Kidney epithelial cell (primary cell): ENCODE data around the gene DUS1L. TPM values are rescaled to one million over a fixed set of nuclear protein-coding genes. Genes with fewer than 3 reads are reported as not detected.

Experiments used
- DNase-seq: peaks from one replicate; pipeline ENCODE4 v3.0.0-alpha.2; 2010; ENCODE audit warnings: low read depth
- H3K27me3 ChIP-seq: 2 replicates; pipeline ENCODE4 v1.6.0; 2011; ENCODE audit warnings: low read length; ENCODE audit not compliant: control insufficient read depth, insufficient read depth
- H3K36me3 ChIP-seq: 2 replicates; pipeline ENCODE4 v1.5.1; 2011; ENCODE audit warnings: low read length; ENCODE audit not compliant: control insufficient read depth, insufficient read depth
- H3K4me3 ChIP-seq: 2 replicates; pipeline ENCODE4 v1.5.1; 2011; ENCODE audit warnings: low read depth, mild to moderate bottlenecking, control low read depth, low read length
- CTCF ChIP-seq: IDR thresholded peaks from 2 replicates; pipeline ENCODE4 v1.5.1; 2011; ENCODE audit warnings: mild to moderate bottlenecking, moderate library complexity, low read length, control low read depth, inconsistent platforms; ENCODE audit not compliant: insufficient read depth, poor library complexity, severe bottlenecking
- total RNA-seq: library from RNA; depleted of rRNA; stranded (reverse); fragments of >200 nt; gene quantifications from 2 replicates; pipeline ENCODE4 v1.2.3, GENCODE V29; 2015

Gene DUS1L
- total RNA-seq, 1 donor from 2014 or later: 147 TPM

DNA sequence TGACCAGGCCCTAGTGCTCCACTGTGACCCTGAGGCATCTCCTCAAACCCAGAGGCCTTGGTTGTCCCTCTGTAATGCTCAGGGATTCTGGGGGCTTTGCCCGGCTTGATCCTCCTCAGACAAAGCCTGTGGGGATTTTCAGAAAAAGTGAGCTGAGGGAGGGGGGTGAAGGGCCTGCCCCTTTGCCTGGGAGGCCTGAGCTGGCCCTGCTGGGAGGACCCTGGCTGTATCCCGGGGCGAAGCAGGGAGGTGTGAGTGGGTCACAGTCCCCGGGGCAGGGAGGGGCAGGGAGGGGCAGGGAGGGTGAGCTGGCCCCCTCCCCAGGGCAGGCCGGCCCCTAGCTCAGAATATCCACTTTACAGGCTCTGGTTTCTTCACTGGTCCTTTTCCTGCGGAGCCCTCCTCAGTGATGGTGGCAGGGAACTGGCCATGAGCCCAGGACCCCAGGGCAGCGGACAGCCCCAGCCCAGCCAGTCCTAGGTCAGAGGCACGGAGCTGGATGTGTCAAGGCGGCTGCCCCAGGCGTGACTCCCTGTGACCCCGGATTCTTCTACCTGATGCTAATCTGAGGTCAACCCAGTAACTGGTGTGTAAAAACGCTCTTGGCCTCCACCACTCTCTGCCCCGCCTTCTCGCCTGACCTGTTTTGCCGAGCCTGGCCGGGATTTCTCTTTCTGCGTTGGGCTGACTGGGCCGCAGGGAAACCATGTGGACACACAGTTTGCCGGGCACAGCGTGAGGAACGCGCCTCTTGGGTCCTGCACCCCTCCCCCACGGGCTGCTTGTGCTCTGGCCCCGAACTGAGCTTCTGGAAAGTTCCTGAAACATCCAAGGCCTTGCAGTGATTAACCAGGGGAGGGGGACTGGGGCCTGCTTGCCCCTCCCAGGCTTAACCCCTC is 38.2 kb upstream of the DUS1L start:
- DNase-seq: no peak
- no peak overlapping the region for H3K4me3 ChIP-seq
- no peaks in the 10 kb centered on the region for H3K27me3 ChIP-seq
- no peaks in the 10 kb centered on the region for H3K36me3 ChIP-seq
- TF ChIP-seq CTCF: no peak

- DNase-seq: no peak
- Histone ChIP-seq H3K27me3 (no peaks in the 10 kb centered on the region), H3K4me3 (no peak overlapping the region), H3K36me3 (peaks cover 2% of the 10 kb centered on the region)
- TF ChIP-seq CTCF: no peak
These were observed 36.4 kb upstream of the DUS1L start for GRCh38 chr17:82101767-82102679.

- no peak overlapping the region for H3K4me3 ChIP-seq
- TF ChIP-seq CTCF: no peak
- H3K27me3 ChIP-seq: no peaks in the 10 kb centered on the region
- H3K36me3 ChIP-seq: peaks cover 2% of the 10 kb centered on the region
- no peak for DNase-seq
These were observed 35.7 kb upstream of the DUS1L start for GRCh38 chr17:82101301-82101715.

DNA sequence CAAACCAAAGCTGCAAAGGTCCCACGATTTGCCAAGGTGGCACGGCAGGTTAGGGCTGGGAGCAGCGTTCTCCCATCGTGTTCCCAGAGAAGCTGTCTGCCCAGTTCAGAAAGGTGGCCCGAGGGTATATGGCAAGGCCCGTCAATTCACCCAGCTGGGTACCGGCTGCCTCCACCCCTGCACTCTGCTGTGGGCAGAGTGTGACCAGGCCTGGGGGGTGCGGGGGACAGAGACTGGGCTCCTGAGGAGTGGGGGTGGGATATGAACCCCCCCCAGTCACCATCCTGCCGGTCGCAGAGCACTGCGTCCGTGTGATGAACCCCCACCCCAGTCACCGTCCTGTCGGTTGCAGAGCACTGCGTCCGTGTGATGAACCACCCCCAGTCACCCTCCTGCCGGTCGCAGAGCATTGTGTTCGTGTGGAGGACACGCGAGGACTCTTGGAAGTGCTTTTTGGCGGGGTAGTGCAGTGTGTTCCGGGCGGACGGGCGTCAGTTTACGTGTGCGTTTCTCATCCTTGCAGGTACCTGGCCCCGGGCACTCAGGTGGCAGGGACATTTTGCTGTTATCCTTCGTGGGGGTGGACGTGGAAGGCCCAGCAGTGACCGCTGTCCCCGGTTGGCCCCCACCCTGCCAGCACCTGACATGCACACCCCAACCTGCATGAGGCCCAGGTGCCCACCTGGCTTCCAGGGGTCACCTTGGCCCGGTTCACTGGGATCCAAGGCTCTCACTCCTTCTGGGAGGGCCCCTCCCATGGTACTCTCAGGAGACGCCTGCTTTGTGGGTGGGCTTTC is 35.1 kb upstream of the DUS1L start:
- no peak for TF ChIP-seq CTCF
- DNase-seq: no peak
- H3K4me3 ChIP-seq: no peak overlapping the region
- peaks cover 3% of the 10 kb centered on the region for H3K36me3 ChIP-seq
- H3K27me3 ChIP-seq: no peaks in the 10 kb centered on the region

GRCh38 chr17:82098939-82099763 is 33.5 kb upstream of the DUS1L start:
- no peak for DNase-seq
- Histone ChIP-seq H3K27me3 (no peaks in the 10 kb centered on the region), H3K4me3 (peak overlapping the region; percentile 56), H3K36me3 (peaks cover 3% of the 10 kb centered on the region)
- TF ChIP-seq CTCF: no peak
